Stimulated activated CD8-positive, alpha-beta memory T cell treated with anti-CD3 and anti-CD28 coated beads, Interleukin-2, amount 100 ng/mL, for 1 hour (primary cell): ENCODE measurements around the gene WDR41.

Source experiments
- DNase-seq, 2 donors: peaks; one replicate each; pipeline ENCODE4 v3.0.0-alpha.2; 2020; ENCODE audit warnings: low read depth in 2 of 2

WDR41 gene

GRCh38 chr5:77444356-77444755, 47.8 kb downstream of the WDR41 start:
- no peak for DNase-seq

DNA sequence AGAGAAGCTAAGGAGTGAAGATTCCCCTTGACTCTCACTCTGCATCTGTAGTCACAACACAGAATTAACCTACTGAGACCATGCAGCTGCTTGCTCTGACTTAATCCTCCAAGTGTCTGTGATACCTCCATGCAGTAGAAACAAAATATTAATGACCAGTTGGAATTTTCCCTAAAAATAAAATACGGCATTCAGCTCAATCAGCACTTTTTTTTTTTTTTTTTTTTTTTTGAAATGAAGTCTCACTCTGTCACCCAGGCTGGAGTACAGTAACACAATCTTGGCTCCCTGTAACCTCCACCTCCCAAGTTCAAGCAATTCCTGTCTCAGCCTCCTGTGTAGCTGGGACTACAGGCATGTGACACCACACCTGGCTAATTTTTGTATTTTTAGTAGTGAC, 48.4 kb downstream of the WDR41 start:
- no peak for DNase-seq

- no peak for DNase-seq
These were observed 54.0 kb downstream of the WDR41 start for GRCh38 chr5:77438071-77438470.

DNA sequence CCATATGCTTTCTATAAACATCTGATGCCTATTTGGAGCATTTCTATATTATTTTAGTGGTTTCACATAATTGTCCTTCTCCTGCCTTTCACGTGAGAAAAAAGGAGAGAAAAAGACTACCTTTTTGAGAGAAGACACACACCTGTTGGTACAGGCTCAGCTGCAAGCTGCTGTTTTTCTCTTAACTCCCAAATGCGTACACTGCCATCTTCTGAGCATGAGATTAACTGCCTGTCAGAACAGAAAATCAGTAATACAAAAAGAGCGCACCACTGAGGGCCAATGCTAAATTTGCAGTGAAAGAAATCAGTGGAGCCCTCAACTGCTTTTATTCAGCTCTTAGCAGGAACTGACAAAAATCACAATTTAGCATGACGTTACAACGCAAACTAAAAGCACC, 54.9 kb downstream of the WDR41 start:
- no peak for DNase-seq

GRCh38 chr5:77431719-77432118, 60.4 kb downstream of the WDR41 start:
- DNase-seq: no peak

GRCh38 chr5:77431286-77431685, 60.8 kb downstream of the WDR41 start:
- no peak for DNase-seq

GRCh38 chr5:77430726-77431125, 61.4 kb downstream of the WDR41 start:
- DNase-seq: no peak

DNA sequence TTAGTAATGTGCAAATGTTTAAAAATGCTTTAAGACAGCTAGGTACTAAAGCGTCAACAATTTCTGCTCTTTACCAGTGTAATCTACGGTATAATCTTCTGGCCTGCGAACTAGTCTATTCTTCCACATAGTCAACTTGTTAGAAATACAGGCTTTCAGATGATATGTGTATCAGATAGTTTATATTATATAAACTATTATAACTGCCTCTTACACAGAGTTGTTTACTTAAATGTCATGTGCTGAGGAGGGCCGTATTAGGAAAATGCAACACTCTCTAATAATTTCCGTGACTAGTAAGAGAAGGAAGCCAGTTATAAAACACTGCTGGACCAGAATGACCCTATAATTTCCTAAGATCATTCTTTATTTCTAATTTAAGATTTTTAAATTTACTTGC, 63.6 kb downstream of the WDR41 start:
- DNase-seq: no peak

DNA sequence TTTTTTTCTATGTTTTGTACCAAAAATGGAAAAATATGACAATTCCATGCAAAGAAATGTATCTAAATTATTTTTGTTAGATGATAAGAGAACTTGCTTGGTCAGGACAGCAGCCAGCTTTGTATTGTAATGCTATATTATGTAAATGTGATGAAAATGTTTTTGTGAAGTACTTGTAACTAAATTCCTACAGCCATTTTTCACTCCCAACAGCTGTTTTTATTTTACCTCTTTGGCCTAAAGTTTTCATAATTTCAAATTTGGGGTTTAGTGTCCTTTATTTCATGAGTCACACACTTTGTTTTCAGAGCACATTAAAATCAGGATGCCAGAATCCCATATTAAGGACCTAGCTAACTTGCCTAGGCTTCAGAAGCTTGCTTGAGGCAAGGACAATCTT, 64.1 kb downstream of the WDR41 start:
- DNase-seq: no peak

- DNase-seq: no peak
These were observed 65.4 kb downstream of the WDR41 start for GRCh38 chr5:77426670-77427069.

GRCh38 chr5:77425998-77426659, 66.0 kb downstream of the WDR41 start:
- DNase-seq: no peak

GRCh38 chr5:77425420-77425819, 66.7 kb downstream of the WDR41 start:
- no peak for DNase-seq

DNA sequence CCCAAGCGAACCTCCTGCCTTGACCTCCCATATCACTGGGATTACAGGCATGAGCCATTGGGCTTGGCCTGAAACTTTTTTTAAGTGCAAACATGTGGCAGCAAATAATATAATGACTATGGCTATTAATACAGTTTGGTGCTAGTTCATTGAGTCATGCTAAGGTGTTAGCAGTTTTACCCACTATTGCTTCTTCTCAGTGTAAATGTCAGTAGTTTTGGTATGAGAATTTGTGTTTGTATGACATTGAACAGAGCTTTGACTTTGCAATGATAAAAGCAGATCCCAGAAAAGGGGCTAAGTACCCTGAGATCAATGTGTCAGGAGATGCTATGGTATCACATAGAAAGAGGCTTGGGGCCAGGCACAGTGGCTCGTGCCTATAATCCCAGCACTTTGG, 67.2 kb downstream of the WDR41 start:
- no peak for DNase-seq

DNA sequence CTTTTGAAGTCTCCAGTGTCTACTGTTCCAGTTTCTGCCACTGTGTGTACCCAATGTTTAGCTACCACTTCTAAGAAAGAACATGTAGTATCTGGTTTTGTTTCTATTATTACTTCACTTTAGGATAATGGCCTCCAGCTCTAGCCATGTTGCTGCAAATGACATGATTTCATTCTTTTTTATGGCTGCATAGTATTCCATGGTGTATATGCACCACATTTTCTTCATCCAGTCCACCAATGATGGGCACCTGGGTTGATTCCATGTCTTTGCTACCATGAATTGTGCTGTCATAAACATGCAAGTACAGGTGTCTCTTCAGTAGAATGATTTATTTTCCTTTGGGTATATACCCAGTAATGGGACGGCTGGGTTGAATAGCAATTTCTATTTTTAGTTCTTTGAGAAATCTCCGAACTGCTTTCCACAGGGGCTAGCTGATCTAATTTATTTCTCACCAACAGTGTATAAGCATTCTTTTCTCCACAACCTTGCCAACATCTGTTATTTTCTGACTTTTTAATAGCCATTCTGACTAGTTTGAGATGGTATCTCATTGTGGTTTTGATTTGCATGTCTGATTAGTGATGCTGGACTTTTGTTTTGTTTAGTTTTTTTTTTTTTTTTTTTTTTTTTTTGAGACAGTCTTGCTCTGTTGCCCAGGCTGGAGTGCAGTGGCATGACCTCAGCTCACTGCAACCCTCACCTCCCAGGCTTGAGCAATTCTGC, 68.9 kb downstream of the WDR41 start:
- DNase-seq: no peak

DNA sequence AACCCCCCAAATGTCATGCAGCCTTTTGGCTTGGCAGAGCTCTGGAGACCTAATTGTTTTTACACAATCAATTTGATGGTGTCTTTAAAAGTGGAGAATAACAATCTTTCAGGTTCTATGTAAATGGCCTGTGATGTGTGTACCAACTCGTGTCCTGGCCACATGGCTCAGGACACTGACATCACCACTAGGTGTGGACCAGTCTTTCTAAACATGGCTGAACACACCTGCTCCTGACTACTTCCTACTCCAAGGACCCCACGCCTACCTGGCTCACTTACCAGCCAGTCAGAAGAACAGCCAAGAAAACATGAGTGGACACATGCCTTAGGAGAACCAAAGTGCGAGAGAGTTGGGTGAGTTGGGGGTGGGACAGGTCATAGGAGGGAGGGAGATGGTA, 71.2 kb downstream of the WDR41 start:
- DNase-seq: no peak

DNA sequence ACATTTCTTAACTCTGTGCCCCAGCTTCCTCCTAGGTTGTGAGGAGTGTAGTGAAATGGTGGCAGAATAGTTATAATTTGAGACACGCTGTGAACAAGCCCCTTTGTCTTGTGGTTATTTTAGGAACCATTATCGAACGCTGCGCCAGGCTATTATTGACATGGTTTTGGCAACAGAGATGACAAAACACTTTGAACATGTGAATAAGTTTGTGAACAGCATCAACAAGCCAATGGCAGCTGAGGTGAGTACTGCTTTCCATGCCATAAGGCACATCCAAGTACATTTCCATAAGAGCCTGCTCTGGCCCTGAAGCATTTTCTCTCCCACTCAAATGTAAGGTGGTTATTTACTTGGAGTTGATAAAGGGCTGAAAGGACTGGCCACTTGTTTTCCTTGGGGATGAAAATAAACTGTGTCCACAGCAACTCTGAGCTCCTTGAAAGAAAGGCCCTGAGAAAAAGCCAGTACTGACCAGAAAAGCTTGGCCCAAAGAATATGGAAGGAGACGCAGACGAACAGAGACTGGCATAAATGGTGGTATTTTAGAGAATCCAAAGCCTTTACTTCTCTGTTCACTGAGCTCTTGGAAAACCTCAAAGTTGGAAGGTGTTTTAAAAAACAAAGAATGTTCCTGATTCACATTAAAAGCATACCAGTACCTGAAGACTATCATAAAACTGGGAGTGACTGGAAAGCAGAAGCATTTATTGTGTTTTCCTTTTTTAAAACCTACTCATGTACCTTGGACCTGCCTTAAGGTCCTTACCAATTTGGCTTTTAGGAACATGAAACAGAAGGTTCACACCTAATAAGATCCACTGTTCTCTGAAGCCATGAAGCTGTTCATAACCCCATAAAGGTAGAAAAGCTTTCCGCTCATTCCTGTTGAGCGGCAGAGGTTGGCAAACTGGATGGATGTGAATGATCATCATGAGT, 72.2 kb downstream of the WDR41 start:
- DNase-seq: no peak

DNA sequence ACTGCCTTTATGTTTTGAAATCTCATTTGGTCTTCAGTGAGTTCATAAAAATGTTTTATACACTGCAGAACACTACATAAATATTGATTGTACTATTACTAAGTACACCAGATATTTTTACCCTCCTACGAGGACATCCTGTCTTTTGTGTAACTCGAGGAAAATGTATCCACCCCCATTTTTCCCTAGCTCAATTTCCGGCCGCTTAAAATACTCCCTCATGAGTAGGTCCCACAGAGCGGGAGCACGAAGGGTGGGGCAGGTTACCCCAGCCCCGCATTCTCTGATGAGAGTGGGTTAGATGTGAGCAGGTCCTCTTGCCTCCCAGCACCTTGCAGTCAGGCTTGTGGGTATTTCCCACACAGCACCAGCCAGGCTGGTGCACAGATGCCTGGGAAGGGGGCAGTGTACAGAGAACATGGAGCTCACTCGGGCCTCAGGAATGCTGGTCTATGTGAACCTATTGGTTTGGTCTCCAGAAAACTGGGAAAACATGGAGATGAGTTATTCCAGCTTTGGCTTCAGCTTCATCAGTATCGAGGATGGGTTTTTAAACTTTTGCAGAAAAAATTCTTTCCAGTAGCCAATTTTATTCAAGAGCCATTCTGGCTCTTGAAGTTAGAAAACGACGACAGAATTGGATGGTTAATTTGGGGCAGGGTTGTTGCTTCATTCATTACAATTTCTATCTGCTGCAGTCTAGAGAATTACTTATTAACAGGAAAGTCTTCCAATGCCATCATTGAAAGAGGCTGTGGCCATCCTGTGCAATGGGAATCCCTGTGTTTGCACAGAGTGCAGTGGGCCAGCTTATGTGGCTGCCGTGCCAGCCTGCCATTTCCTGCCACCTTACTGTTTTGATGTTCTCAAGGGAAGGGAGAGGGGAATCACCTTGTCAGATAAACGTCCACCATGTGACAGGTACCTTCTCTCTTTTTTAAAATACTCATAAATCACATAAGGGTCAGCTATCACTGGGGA, 73.2 kb downstream of the WDR41 start:
- DNase-seq: no peak

- DNase-seq: no peak
These were observed 74.0 kb downstream of the WDR41 start for GRCh38 chr5:77418162-77418561.

DNA sequence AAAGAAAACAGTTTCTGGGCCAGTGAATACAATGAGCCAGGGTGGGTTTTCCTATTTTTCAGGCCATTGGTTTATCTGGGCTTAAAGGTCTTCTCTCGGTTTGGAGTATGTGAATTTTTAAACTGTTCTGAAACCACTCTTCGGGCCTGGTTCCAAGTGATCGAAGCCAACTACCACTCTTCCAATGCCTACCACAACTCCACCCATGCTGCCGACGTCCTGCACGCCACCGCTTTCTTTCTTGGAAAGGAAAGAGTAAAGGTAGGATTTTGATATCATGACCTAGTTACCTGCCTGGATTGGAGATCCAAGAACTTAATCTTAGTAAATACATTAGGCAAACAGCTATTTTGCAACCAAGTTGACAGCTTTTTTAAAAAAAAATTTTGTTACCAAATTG, 79.1 kb downstream of the WDR41 start:
- DNase-seq: no peak

GRCh38 chr5:77409870-77410621, 82.1 kb downstream of the WDR41 start:
- no peak for DNase-seq

GRCh38 chr5:77407152-77407551, 85.0 kb downstream of the WDR41 start:
- no peak for DNase-seq
